Liver (tissue), 9 donors: ENCODE data around the gene HOXA3. TPM values are rescaled to one million over a fixed set of nuclear protein-coding genes. Genes with fewer than 3 reads are reported as not detected.
A peak's percentile ranks its signal among the peaks of the same experiment; 100 is the strongest.

ENCODE experiments used
- DNase-seq: peaks from one replicate; pipeline ENCODE4 v3.0.0-alpha.2; 2017; ENCODE audit warnings: low spot score
- H3K27ac ChIP-seq, 2 donors: one replicate each; pipeline ENCODE4 v1.7.0; 2013; ENCODE audit warnings: inconsistent platforms in 2 of 2, low read length in 2 of 2, control low read depth in 1 of 2, low read depth in 1 of 2, mild to moderate bottlenecking in 1 of 2
- H3K27me3 ChIP-seq, 4 donors: one replicate each; pipeline versions ENCODE4 v1.6.1 to v1.7.0; 2013; ENCODE audit warnings: low read length in 3 of 4, inconsistent platforms in 1 of 4, mild to moderate bottlenecking in 1 of 4, moderate library complexity in 1 of 4; ENCODE audit not compliant: control insufficient read depth in 4 of 4, insufficient read depth in 4 of 4
- H3K36me3 ChIP-seq, 4 donors: one replicate each; pipeline versions ENCODE4 v1.6.1 to v1.7.0; 2013; ENCODE audit warnings: low read length in 3 of 4, mild to moderate bottlenecking in 3 of 4, low read depth in 1 of 4, moderate library complexity in 1 of 4; ENCODE audit not compliant: control insufficient read depth in 4 of 4, insufficient read depth in 3 of 4
- H3K4me1 ChIP-seq, 4 donors: one replicate each; pipeline versions ENCODE4 v1.6.1 to v1.7.0; 2013; ENCODE audit warnings: low read length in 3 of 4, mild to moderate bottlenecking in 3 of 4, moderate library complexity in 1 of 4; ENCODE audit not compliant: control insufficient read depth in 4 of 4, insufficient read depth in 4 of 4
- H3K4me3 ChIP-seq, 3 donors: one replicate each; pipeline versions ENCODE4 v1.6.1 to v1.7.0; 2013; ENCODE audit warnings: low read length in 3 of 3, control low read depth in 1 of 3, low read depth in 1 of 3, mild to moderate bottlenecking in 1 of 3
- H3K9ac ChIP-seq, 2 donors: one replicate each; pipeline ENCODE4 v1.7.0; 2013; ENCODE audit warnings: low read length in 2 of 2, mild to moderate bottlenecking in 2 of 2, moderate library complexity in 2 of 2, control low read depth in 1 of 2, low read depth in 1 of 2
- H3K9me3 ChIP-seq, 4 donors: one replicate each; pipeline versions ENCODE4 v1.6.1 to v1.7.0; 2013; ENCODE audit warnings: low read length in 3 of 4; ENCODE audit not compliant: control insufficient read depth in 4 of 4
- EGR1 ChIP-seq, 2 donors: IDR thresholded peaks; 2 replicates each; pipeline ENCODE4 v1.6.1; 2016 to 2018; ENCODE audit warnings: antibody characterized with exemption in 2 of 2, low read depth in 2 of 2
- FOXA2 ChIP-seq: IDR thresholded peaks from 2 replicates; pipeline ENCODE4 v1.6.1; 2016; ENCODE audit warnings: antibody characterized with exemption
- GABPA ChIP-seq, 2 donors: IDR thresholded peaks in 1 of 2; conservative IDR thresholded peaks in 1 of 2; 2 replicates each; pipeline ENCODE4 v1.6.1; 2016; ENCODE audit warnings: antibody characterized with exemption in 2 of 2, mild to moderate bottlenecking in 1 of 2, moderate library complexity in 1 of 2
- HNF4A ChIP-seq, 2 donors: conservative IDR thresholded peaks; 2 replicates each; pipeline ENCODE4 v1.6.1; 2016; ENCODE audit warnings: antibody characterized with exemption in 2 of 2, mild to moderate bottlenecking in 2 of 2
- HNF4G ChIP-seq: IDR thresholded peaks from 2 replicates; pipeline ENCODE4 v1.6.1; 2016; ENCODE audit warnings: antibody characterized with exemption
- NR2F2 ChIP-seq: IDR thresholded peaks from 2 replicates; pipeline ENCODE4 v1.6.1; 2016; ENCODE audit warnings: antibody characterized with exemption
- RAD21 ChIP-seq, 2 donors: IDR thresholded peaks; 2 replicates each; pipeline ENCODE4 v1.6.1; 2016; ENCODE audit warnings: antibody characterized with exemption in 2 of 2, mild to moderate bottlenecking in 2 of 2
- RXRA ChIP-seq, 2 donors: IDR thresholded peaks; 2 replicates each; pipeline ENCODE4 v1.6.1; 2017 to 2018; ENCODE audit warnings: antibody characterized with exemption in 2 of 2, mild to moderate bottlenecking in 1 of 2
- SP1 ChIP-seq: IDR thresholded peaks from 2 replicates; pipeline ENCODE4 v1.6.1; 2018; ENCODE audit warnings: antibody characterized with exemption, mild to moderate bottlenecking
- TAF1 ChIP-seq: conservative IDR thresholded peaks from 2 replicates; pipeline ENCODE4 v1.6.1; 2016; ENCODE audit warnings: antibody characterized with exemption, mild to moderate bottlenecking
- YY1 ChIP-seq: IDR thresholded peaks from 2 replicates; pipeline ENCODE4 v1.6.1; 2016; ENCODE audit warnings: antibody characterized with exemption, mild to moderate bottlenecking
- WGBS: extraction: QIAGEN DNeasy Blood & Tissue Kit; methylation state at CpG from one replicate; pipeline ENCODE4 v1.1.7; 2013; 5-methylcytosine and 5-hydroxymethylcytosine counted together
- polyA plus RNA-seq, 2 donors: library from polyadenylated mRNA; stranded (reverse) in 1 of 2; unstranded in 1 of 2; fragments of 200-250 nt in 1 of 2; fragments of >200 nt in 1 of 2; fragmentation: Nextera tagmentation in 1 of 2; extraction: Ambion mirVana in 1 of 2; gene quantifications; one replicate each; pipeline versions ENCODE4 v1.2.1 to v1.2.3, GENCODE V29; 2013 to 2015
- total RNA-seq, 2 donors: library from RNA; depleted of rRNA; stranded (reverse); fragments of >200 nt; gene quantifications; one replicate each; pipeline ENCODE4 v1.2.3, GENCODE V29; 2014
- TF ChIP-seq, protein P1 (sequence below): IDR thresholded peaks from 2 replicates; pipeline ENCODE4 v1.6.1; 2016; ENCODE audit warnings: antibody characterized with exemption
- TF ChIP-seq, protein P2 (sequence below): IDR thresholded peaks from 2 replicates; pipeline ENCODE4 v1.6.1; 2016; ENCODE audit warnings: antibody characterized with exemption
- TF ChIP-seq, protein P3 (sequence below): fragments of 150-350 bp; IDR thresholded peaks from 2 replicates; pipeline ENCODE4 v1.5.1; 2017; ENCODE audit warnings: improper control_type of control experiment, low read depth, low read length; ENCODE audit not compliant: missing input control
- TF ChIP-seq, protein P4 (sequence below): IDR thresholded peaks from 2 replicates; pipeline ENCODE4 v1.6.1; 2016; ENCODE audit warnings: antibody characterized with exemption
- donor health status: healthy.
- donor health status: healthy.
- donor health status: healthy.
- donor health status: healthy.
- donor health status: healthy.

Gene HOXA3
- total and polyA plus RNA-seq, 4 donors: 0.11 to 0.28 (median 0.20) TPM

DNA sequence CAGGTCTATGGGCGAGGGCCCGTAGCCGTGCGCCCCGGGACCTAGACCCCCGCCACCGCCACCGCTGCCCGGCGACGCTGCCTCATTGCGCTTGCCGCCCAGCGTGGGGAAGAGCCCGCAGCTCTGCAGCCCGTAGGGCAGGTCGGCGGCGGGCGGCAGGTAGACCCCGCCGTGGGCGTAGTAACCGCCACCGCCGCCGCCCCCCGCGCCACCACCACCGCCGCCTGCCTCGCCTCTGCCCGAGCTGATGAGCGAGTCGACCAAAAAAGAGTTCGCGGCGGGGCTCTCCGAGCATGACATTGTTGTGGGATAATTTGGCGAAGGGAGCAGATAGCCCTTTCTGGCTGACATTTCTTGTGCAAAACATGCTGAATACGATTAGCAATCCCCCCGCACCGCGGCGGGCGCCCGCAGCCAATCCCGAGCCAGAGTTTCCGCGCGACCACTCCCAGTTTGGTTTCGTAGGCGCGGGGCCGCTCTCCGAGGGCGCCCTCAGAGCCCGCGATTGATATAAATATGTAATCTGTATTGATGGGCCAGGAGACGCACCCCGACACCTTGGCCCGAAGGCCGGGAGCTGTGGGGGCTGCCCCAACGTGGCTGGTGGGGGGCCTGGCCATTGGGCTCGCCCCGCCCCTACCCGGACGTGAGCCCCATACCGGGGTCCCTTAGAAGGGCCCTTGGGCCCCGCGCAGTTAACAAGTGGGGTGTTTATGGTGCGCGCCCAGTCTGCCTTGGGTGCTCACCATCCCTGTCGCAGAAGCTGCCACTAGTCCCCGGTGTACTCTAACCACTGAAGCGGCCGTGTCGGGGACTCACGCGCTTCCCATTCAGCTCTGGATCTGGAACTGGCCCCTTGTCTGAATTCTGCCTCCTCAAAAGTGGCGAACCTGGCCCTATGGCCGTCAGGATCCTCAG lies 21.8 kb upstream of the HOXA3 start, which contains the start of gene HOXA10:
HOXA10 (minus strand) TSS at position 365 of the 918 bp plus-strand sequence; CDS start at position 351, 14 bp downstream.
- H3K9ac ChIP-seq: no peak within 1 kb of the TSS
- WGBS: 9% methylated on average over 82 of the region's 82 CpGs
- H3K27ac ChIP-seq: no peak within 1 kb of the TSS

DNA sequence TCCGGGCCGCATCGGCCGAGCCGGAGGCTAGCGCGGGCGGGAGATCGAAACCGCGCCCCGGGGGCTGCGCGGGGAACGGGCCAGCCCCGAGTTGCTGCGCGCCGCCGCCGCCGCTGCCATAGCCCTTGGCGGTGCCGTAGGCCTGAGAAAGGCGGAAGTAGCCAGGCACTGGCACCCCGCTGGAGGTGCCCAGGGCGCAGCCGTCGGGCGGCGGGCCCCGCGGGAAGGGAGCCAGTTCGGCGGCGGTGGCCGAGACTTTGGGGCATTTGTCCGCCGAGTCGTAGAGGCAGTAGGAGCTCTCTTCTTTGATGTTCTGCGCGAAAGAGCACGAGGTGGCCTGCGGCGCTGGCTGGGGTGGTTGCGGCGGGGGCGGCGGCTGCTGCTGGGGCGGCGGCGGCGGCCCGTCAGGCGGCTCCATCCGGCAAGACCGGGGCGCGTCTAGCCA lies 21.1 kb upstream of the HOXA3 start:
- H3K9ac ChIP-seq: no peak overlapping the region
- peaks cover 17 to 62% (median 29%) of the 10 kb centered on the region in 4 donors for H3K27me3 ChIP-seq
- TF ChIP-seq RAD21 (IDR thresholded peaks at IDR 0.05): no peak
- TF ChIP-seq, protein P1, sequence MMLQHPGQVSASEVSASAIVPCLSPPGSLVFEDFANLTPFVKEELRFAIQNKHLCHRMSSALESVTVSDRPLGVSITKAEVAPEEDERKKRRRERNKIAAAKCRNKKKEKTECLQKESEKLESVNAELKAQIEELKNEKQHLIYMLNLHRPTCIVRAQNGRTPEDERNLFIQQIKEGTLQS: no peak
- TF ChIP-seq RXRA (IDR thresholded peaks at IDR 0.05): no peak
- TF ChIP-seq SP1: no peak
- TF ChIP-seq, protein P2, sequence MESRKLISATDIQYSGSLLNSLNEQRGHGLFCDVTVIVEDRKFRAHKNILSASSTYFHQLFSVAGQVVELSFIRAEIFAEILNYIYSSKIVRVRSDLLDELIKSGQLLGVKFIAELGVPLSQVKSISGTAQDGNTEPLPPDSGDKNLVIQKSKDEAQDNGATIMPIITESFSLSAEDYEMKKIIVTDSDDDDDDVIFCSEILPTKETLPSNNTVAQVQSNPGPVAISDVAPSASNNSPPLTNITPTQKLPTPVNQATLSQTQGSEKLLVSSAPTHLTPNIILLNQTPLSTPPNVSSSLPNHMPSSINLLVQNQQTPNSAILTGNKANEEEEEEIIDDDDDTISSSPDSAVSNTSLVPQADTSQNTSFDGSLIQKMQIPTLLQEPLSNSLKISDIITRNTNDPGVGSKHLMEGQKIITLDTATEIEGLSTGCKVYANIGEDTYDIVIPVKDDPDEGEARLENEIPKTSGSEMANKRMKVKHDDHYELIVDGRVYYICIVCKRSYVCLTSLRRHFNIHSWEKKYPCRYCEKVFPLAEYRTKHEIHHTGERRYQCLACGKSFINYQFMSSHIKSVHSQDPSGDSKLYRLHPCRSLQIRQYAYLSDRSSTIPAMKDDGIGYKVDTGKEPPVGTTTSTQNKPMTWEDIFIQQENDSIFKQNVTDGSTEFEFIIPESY: no peak
- no peak for TF ChIP-seq HNF4A (conservative IDR thresholded peaks at IDR 0.05)
- TF ChIP-seq, protein P3, sequence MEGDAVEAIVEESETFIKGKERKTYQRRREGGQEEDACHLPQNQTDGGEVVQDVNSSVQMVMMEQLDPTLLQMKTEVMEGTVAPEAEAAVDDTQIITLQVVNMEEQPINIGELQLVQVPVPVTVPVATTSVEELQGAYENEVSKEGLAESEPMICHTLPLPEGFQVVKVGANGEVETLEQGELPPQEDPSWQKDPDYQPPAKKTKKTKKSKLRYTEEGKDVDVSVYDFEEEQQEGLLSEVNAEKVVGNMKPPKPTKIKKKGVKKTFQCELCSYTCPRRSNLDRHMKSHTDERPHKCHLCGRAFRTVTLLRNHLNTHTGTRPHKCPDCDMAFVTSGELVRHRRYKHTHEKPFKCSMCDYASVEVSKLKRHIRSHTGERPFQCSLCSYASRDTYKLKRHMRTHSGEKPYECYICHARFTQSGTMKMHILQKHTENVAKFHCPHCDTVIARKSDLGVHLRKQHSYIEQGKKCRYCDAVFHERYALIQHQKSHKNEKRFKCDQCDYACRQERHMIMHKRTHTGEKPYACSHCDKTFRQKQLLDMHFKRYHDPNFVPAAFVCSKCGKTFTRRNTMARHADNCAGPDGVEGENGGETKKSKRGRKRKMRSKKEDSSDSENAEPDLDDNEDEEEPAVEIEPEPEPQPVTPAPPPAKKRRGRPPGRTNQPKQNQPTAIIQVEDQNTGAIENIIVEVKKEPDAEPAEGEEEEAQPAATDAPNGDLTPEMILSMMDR: no peak
- no peak for TF ChIP-seq TAF1
- no peak for TF ChIP-seq FOXA2
- no peak for TF ChIP-seq HNF4G
- H3K4me3 ChIP-seq: peak overlapping the region in 1 of 3 donors; percentile 55
- peaks cover 9 to 15% (median 12%) of the 10 kb centered on the region in 4 donors for H3K4me1 ChIP-seq
- no peak overlapping the region for H3K27ac ChIP-seq
- no peaks in the 10 kb centered on the region for H3K36me3 ChIP-seq
- no peak for DNase-seq
- 4% methylated on average over 59 of the region's 59 CpGs for WGBS
- peaks cover 0 to 2% (median 0%) of the 10 kb centered on the region in 4 donors for H3K9me3 ChIP-seq

More for the DNA sequence above, 21.8 kb upstream of the HOXA3 start, which contains the start of gene HOXA10:
- TF ChIP-seq RXRA (IDR thresholded peaks at IDR 0.05): no peak
- no peak for TF ChIP-seq NR2F2
- TF ChIP-seq HNF4G: no peak
- TF ChIP-seq EGR1 (IDR thresholded peaks at IDR 0.05; ENCODE audit: low read depth in 2 of 2): no peak
- TF ChIP-seq, protein P1: no peak
- no peak for TF ChIP-seq SP1
- TF ChIP-seq YY1: no peak
- TF ChIP-seq, protein P3: no peak
- no peak for TF ChIP-seq RAD21 (IDR thresholded peaks at IDR 0.05)
- no peak for TF ChIP-seq HNF4A (conservative IDR thresholded peaks at IDR 0.05)
- TF ChIP-seq, protein P4, sequence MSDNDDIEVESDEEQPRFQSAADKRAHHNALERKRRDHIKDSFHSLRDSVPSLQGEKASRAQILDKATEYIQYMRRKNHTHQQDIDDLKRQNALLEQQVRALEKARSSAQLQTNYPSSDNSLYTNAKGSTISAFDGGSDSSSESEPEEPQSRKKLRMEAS: no peak
- TF ChIP-seq GABPA (IDR thresholded peaks at IDR 0.05 in 1 of 2, conservative IDR thresholded peaks at IDR 0.05 in 1 of 2): no peak
- TF ChIP-seq, protein P2: no peak
- DNase-seq: no peak
- H3K9me3 ChIP-seq: peaks cover 0 to 2% (median 0%) of the 10 kb centered on the region in 4 donors
- peak within 1 kb of the TSS in 1 of 3 donors; percentile 55 for H3K4me3 ChIP-seq
- H3K36me3 ChIP-seq: no peaks in the 10 kb centered on the region
- H3K4me1 ChIP-seq: peaks cover 9 to 15% (median 12%) of the 10 kb centered on the region in 4 donors
- H3K27me3 ChIP-seq: peaks cover 17 to 64% (median 26%) of the 10 kb centered on the region in 4 donors
